SK-N-SH (cell line): Measurements from ENCODE around the gene KYNU. TPM values are rescaled to one million over a fixed set of nuclear protein-coding genes. Genes with fewer than 3 reads are reported as not detected.
"Not testable (repeated sequence)": the region's sequence is repeated elsewhere in the genome, so short reads cannot be mapped to it uniquely, and the experiment has no call there.

Experiments
- CTCF ChIA-PET: fragments of 300-600, 350-600 bp; formaldehyde crosslinking; extraction: SDS; loops from one replicate; lab custom pipeline; 2021; lab: Yijun Ruan, JAX
- POLR2A ChIA-PET: fragments of 350-600 bp; sonication (Branson Sonifier 250); formaldehyde crosslinking; extraction: SDS; loops from one replicate; lab custom pipeline; 2020; ENCODE audit warnings: antibody characterized with exemption, inconsistent platforms; lab: Yijun Ruan, JAX
- DNase-seq: peaks from one replicate; pipeline ENCODE4 v3.0.0; 2012
- H2AFZ ChIP-seq: fragments of 200-600 bp; sonication (generic); 2 replicates; pipeline ENCODE4 v1.8.1; 2016; ENCODE audit warnings: antibody characterized with exemption, mild to moderate bottlenecking, low read depth
- H3F3A ChIP-seq: fragments of 200-600 bp; sonication (generic); replicated peaks from 2 replicates; pipeline ENCODE3; 2016; ENCODE audit warnings: antibody characterized with exemption, mild to moderate bottlenecking; ENCODE audit not compliant: insufficient read depth
- H3K27ac ChIP-seq, 2 experiments: fragments of 200-500 bp in 1 of 2; fragments of 200-600 bp in 1 of 2; sonication (Bioruptor generic) in 1 of 2; sonication (generic), shearing (Covaris generic) in 1 of 2; 2 replicates each; pipeline versions ENCODE4 v1.5.1 to v1.6.1; 2014 to 2016; ENCODE audit warnings: low read depth in 2 of 2, inconsistent platforms in 1 of 2, low read length in 1 of 2, mild to moderate bottlenecking in 1 of 2, mixed read lengths in 1 of 2
- H3K27me3 ChIP-seq: fragments of 200-600 bp; sonication (generic), shearing (Covaris generic); 2 replicates; pipeline ENCODE4 v1.6.1; 2016; ENCODE audit warnings: mixed run types; ENCODE audit not compliant: insufficient read depth
- H3K36me3 ChIP-seq, 2 experiments: fragments of 200-500 bp in 1 of 2; fragments of 200-600 bp in 1 of 2; sonication (Bioruptor generic) in 1 of 2; sonication (generic) in 1 of 2; replicated peaks in 1 of 2; 2 replicates each; pipeline versions ENCODE3 to v1.5.1; 2014 to 2016; ENCODE audit warnings: low read length in 1 of 2, mild to moderate bottlenecking in 1 of 2; ENCODE audit not compliant: insufficient read depth in 2 of 2, control insufficient read depth in 1 of 2
- H3K4me1 ChIP-seq, 2 experiments: fragments of 200-500 bp in 1 of 2; fragments of 200-600 bp in 1 of 2; sonication (Bioruptor generic) in 1 of 2; sonication (generic), shearing (Covaris generic) in 1 of 2; 2 replicates each; pipeline versions ENCODE4 v1.5.1 to v1.6.1; 2014 to 2016; ENCODE audit warnings: low read depth in 1 of 2, low read length in 1 of 2, mixed run types in 1 of 2; ENCODE audit not compliant: insufficient read depth in 2 of 2, control insufficient read depth in 1 of 2
- H3K4me2 ChIP-seq: fragments of 200-600 bp; sonication (generic), shearing (Covaris generic); 2 replicates; pipeline ENCODE4 v1.6.1; 2017; ENCODE audit warnings: mixed run types
- H3K4me3 ChIP-seq, 2 experiments: fragments of 200-500 bp in 1 of 2; fragments of 200-600 bp in 1 of 2; sonication (Bioruptor generic) in 1 of 2; sonication (generic), shearing (Covaris generic) in 1 of 2; 2 replicates each; pipeline versions ENCODE4 v1.5.1 to v1.8.1; 2014 to 2016; ENCODE audit warnings: low read depth in 2 of 2, inconsistent platforms in 1 of 2, low read length in 1 of 2, mild to moderate bottlenecking in 1 of 2, mixed read lengths in 1 of 2, moderate library complexity in 1 of 2
- H3K79me2 ChIP-seq: fragments of 200-600 bp; sonication (generic); 2 replicates; pipeline ENCODE4 v1.8.1; 2017; ENCODE audit warnings: mild to moderate bottlenecking; ENCODE audit not compliant: insufficient read depth
- H3K9ac ChIP-seq: fragments of 200-600 bp; sonication (generic); 2 replicates; pipeline ENCODE4 v1.6.1; 2017; ENCODE audit warnings: mixed run types
- H3K9me2 ChIP-seq: fragments of 200-600 bp; sonication (generic); 2 replicates; pipeline ENCODE4 v1.6.1; 2017; ENCODE audit warnings: mixed run types
- H3K9me3 ChIP-seq: fragments of 200-600 bp; sonication (generic); 2 replicates; pipeline ENCODE4 v1.6.1; 2017; ENCODE audit warnings: mixed run types, mild to moderate bottlenecking, moderate library complexity
- H4K20me1 ChIP-seq: fragments of 200-600 bp; sonication (generic); 2 replicates; pipeline ENCODE4 v1.6.1; 2017; ENCODE audit warnings: mild to moderate bottlenecking, mixed run types; ENCODE audit not compliant: insufficient read depth
- CHD2 ChIP-seq: fragments of 150-350 bp; IDR thresholded peaks from 2 replicates; pipeline ENCODE4 v1.6.1; 2018; ENCODE audit warnings: low read length; ENCODE audit not compliant: partially characterized antibody
- EP300 ChIP-seq, 2 experiments: IDR thresholded peaks; 2 replicates each; pipeline versions ENCODE4 v1.4.0 to v1.6.1; 2012; ENCODE audit warnings: borderline replicate concordance in 1 of 2, low read depth in 1 of 2, low read length in 1 of 2
- FOXM1 ChIP-seq: IDR thresholded peaks from 2 replicates; pipeline ENCODE4 v1.4.0; 2012; ENCODE audit warnings: low read depth, mild to moderate bottlenecking
- GABPA ChIP-seq: IDR thresholded peaks from 2 replicates; pipeline ENCODE4 v1.4.0; 2012; ENCODE audit warnings: low read depth, mild to moderate bottlenecking
- GATA2 ChIP-seq: sonication (generic); formaldehyde crosslinking; IDR thresholded peaks from 2 replicates; pipeline ENCODE4 v1.5.0; 2020; ENCODE audit warnings: mild to moderate bottlenecking, missing genetic modification reagents
- MEF2A ChIP-seq: IDR thresholded peaks from 2 replicates; pipeline ENCODE4 v1.4.0; 2012; ENCODE audit warnings: low read depth, borderline replicate concordance
- MXI1 ChIP-seq: IDR thresholded peaks from 2 replicates; pipeline ENCODE4 v1.6.1; 2012; ENCODE audit warnings: mild to moderate bottlenecking, low read depth, low read length, improper control_type of control experiment
- NFIC ChIP-seq: IDR thresholded peaks from 2 replicates; pipeline ENCODE4 v1.4.0; 2012; ENCODE audit warnings: borderline replicate concordance
- PBX3 ChIP-seq: IDR thresholded peaks from 2 replicates; pipeline ENCODE4; 2012
- POLR2AphosphoS5 ChIP-seq: IDR thresholded peaks from 2 replicates; pipeline ENCODE4 v1.6.1; 2012; ENCODE audit warnings: low read depth, low read length
- RAD21 ChIP-seq: IDR thresholded peaks from 2 replicates; pipeline ENCODE4 v1.6.1; 2012; ENCODE audit warnings: mild to moderate bottlenecking, low read length
- RCOR1 ChIP-seq: fragments of 150-350 bp; IDR thresholded peaks from 2 replicates; pipeline ENCODE4 v1.6.1; 2017; ENCODE audit warnings: antibody characterized with exemption, low read length
- RFX5 ChIP-seq: IDR thresholded peaks from 2 replicates; pipeline ENCODE4 v1.6.1; 2012; ENCODE audit warnings: mild to moderate bottlenecking, improper control_type of control experiment, low read length
- RXRA ChIP-seq: IDR thresholded peaks from 2 replicates; pipeline ENCODE4 v1.4.0; 2012; ENCODE audit warnings: low read depth, mild to moderate bottlenecking, borderline replicate concordance
- SIN3A ChIP-seq: IDR thresholded peaks from 2 replicates; pipeline ENCODE4 v1.6.1; 2012; ENCODE audit warnings: low read depth, mild to moderate bottlenecking, low read length, moderate library complexity, borderline replicate concordance
- TAF1 ChIP-seq: IDR thresholded peaks from 2 replicates; pipeline ENCODE4 v1.6.1; 2012; ENCODE audit warnings: low read depth, mild to moderate bottlenecking, low read length, moderate library complexity, borderline replicate concordance
- TEAD4 ChIP-seq: IDR thresholded peaks from 2 replicates; pipeline ENCODE4 v1.4.0; 2012; ENCODE audit warnings: mild to moderate bottlenecking, borderline replicate concordance; ENCODE audit not compliant: insufficient read depth
- USF2 ChIP-seq: fragments of 150-350 bp; IDR thresholded peaks from 2 replicates; pipeline ENCODE4 v1.6.1; 2017; ENCODE audit warnings: antibody characterized with exemption, low read length, low read depth, borderline replicate concordance
- YY1 ChIP-seq: IDR thresholded peaks from 2 replicates; pipeline ENCODE4 v1.4.0; 2012; ENCODE audit warnings: low read depth, mild to moderate bottlenecking
- WGBS: methylation state at CpG from one replicate; pipeline ENCODE4 v1.1.6; 2017; ENCODE audit warnings: low lambda C conversion rate; 5-methylcytosine and 5-hydroxymethylcytosine counted together
- polyA plus RNA-seq, 3 experiments: library from polyadenylated mRNA; depleted of rRNA; stranded (reverse); fragments of >200 nt; gene quantifications; 2 replicates each; pipeline ENCODE4 v1.2.3, GENCODE V29; 2012
- TF ChIP-seq, protein P1 (sequence below): fragments of 150-350 bp; IDR thresholded peaks from 2 replicates; pipeline ENCODE4 v1.6.1; 2016; ENCODE audit warnings: mild to moderate bottlenecking, low read depth, low read length

The KYNU gene
- polyA plus RNA-seq, 1 of the 3 experiments (the other 2 are of a cell fraction): not detected

DNA sequence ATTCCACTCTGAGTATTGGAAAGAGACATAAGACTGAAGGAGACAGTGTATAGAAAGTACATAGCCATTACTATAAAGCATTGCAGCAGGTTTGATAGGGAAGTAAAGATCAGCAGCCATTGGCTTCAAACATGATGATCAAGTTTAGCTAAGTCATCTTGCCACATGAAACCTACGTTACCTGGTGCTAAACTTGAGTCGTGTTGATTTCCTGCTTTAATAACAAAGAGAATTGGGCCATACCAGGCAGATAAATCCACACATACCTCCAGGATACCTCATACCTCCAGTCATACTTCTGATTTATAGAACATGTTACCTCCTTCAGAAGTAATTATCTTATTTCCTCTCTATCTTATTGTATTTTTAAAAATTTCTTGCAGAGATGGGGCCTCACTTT lies 10.3 kb upstream of the KYNU start:
- TF ChIP-seq FOXM1 (no peak), SIN3A (no peak), CHD2 (no peak), RFX5 (no peak), GABPA (no peak), YY1 (no peak), NFIC (no peak), TEAD4 (no peak)
- TF ChIP-seq, protein P1, sequence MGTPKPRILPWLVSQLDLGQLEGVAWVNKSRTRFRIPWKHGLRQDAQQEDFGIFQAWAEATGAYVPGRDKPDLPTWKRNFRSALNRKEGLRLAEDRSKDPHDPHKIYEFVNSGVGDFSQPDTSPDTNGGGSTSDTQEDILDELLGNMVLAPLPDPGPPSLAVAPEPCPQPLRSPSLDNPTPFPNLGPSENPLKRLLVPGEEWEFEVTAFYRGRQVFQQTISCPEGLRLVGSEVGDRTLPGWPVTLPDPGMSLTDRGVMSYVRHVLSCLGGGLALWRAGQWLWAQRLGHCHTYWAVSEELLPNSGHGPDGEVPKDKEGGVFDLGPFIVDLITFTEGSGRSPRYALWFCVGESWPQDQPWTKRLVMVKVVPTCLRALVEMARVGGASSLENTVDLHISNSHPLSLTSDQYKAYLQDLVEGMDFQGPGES: no peak
- TF ChIP-seq, all 33 proteins: peak for 0
- H3F3A ChIP-seq: no peaks in the 10 kb centered on the region
- no peak for DNase-seq
- no peaks in the 10 kb centered on the region for H3K27me3 ChIP-seq
- H3K4me3 ChIP-seq: no peak overlapping the region
- no peaks in the 10 kb centered on the region for H4K20me1 ChIP-seq
- no peaks in the 10 kb centered on the region for H3K4me1 ChIP-seq
- H3K27ac ChIP-seq: no peak overlapping the region
- H3K9ac ChIP-seq: no peak overlapping the region
- WGBS: 48% methylated on average over 2 of the region's 2 CpGs
- H3K9me3 ChIP-seq: no peaks in the 10 kb centered on the region
- POLR2A ChIA-PET: no interaction called here
- CTCF ChIA-PET: interaction anchor here (0.6 to 1.4 kb wide), 3 partner anchors 8 to 1601 kb away, joined by 3 to 4 read pairs (median 3); no protein-coding TSS in a partner anchor
- H3K4me2 ChIP-seq: no peak overlapping the region
- H3K36me3 ChIP-seq: no peaks in the 10 kb centered on the region
- no peaks in the 10 kb centered on the region for H3K79me2 ChIP-seq
- H3K9me2 ChIP-seq: no peaks in the 10 kb centered on the region
- H2AFZ ChIP-seq: no peak overlapping the region

GRCh38 chr2:142868229-142868762 lies 9.2 kb upstream of the KYNU start:
- CTCF ChIA-PET: no interaction called here
- H3K79me2 ChIP-seq: no peaks in the 10 kb centered on the region
- no peaks in the 10 kb centered on the region for H3K36me3 ChIP-seq
- H4K20me1 ChIP-seq: no peaks in the 10 kb centered on the region
- H3K4me2 ChIP-seq: no peak overlapping the region
- 64% methylated on average over 11 of the region's 12 CpGs for WGBS
- DNase-seq: no peak
- no peak overlapping the region for H3K9ac ChIP-seq
- H3F3A ChIP-seq: no peaks in the 10 kb centered on the region
- TF ChIP-seq NFIC (no peak), USF2 (no peak), EP300 (IDR thresholded peaks at IDR 0.05; ENCODE audit: borderline replicate concordance in 1 of 2, low read depth in 1 of 2, low read length in 1 of 2) (no peak), RXRA (no peak), TEAD4 (no peak), POLR2AphosphoS5 (no peak), GATA2 (CRISPR knock-in tag) (no peak), MEF2A (no peak), MXI1 (no peak), RAD21 (no peak), RCOR1 (no peak), SIN3A (no peak), TAF1 (no peak), PBX3 (no peak), CHD2 (no peak)
- TF ChIP-seq, protein P1: no peak
- TF ChIP-seq, all 33 proteins: peak for 0
- no peak overlapping the region for H3K27ac ChIP-seq
- POLR2A ChIA-PET: no interaction called here
- H3K9me2 ChIP-seq: no peaks in the 10 kb centered on the region
- H2AFZ ChIP-seq: no peak overlapping the region
- no peaks in the 10 kb centered on the region for H3K9me3 ChIP-seq
- no peaks in the 10 kb centered on the region; a peak in 1 of 4 replicates for H3K4me1 ChIP-seq
- no peaks in the 10 kb centered on the region for H3K27me3 ChIP-seq
- H3K4me3 ChIP-seq: no peak overlapping the region

DNA sequence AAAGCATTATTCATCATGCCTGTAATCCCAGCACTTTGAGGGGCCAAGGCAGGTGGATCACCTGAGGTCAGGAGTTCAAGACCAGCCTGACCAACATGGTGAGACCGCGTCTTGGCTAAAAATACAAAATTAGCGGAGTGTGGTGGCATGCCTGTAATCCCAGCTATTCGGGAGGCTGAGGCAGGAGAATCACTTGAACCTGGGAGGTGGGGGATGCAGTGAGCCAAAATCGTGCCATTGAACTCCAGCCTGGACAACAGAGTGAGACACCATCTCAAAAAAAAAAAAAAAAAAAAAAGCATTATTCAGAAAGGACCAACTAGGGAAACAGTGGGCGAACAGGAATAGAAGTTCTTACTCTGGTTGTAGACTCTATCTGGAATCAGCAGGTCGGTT lies 8.4 kb upstream of the KYNU start:
- H3K4me1 ChIP-seq, H3K9ac ChIP-seq, H3F3A ChIP-seq, H3K27ac ChIP-seq, H3K4me2 ChIP-seq, POLR2A ChIA-PET, DNase-seq, H3K9me3 ChIP-seq, H3K9me2 ChIP-seq, H4K20me1 ChIP-seq, CTCF ChIA-PET, H2AFZ ChIP-seq, H3K79me2 ChIP-seq, H3K36me3 ChIP-seq, H3K4me3 ChIP-seq, H3K27me3 ChIP-seq: not testable (repeated sequence)
- WGBS: 60% methylated on average over 7 of the region's 7 CpGs
